Measurements from ENCODE around the gene ANKRD12. TPM values are rescaled to one million over a fixed set of nuclear protein-coding genes. Genes with fewer than 3 reads are reported as not detected.

The ANKRD12 gene
- total RNA-seq, 6 donors from 2014 or later: 32.8 to 80.7 (median 65.6) TPM

DNA sequence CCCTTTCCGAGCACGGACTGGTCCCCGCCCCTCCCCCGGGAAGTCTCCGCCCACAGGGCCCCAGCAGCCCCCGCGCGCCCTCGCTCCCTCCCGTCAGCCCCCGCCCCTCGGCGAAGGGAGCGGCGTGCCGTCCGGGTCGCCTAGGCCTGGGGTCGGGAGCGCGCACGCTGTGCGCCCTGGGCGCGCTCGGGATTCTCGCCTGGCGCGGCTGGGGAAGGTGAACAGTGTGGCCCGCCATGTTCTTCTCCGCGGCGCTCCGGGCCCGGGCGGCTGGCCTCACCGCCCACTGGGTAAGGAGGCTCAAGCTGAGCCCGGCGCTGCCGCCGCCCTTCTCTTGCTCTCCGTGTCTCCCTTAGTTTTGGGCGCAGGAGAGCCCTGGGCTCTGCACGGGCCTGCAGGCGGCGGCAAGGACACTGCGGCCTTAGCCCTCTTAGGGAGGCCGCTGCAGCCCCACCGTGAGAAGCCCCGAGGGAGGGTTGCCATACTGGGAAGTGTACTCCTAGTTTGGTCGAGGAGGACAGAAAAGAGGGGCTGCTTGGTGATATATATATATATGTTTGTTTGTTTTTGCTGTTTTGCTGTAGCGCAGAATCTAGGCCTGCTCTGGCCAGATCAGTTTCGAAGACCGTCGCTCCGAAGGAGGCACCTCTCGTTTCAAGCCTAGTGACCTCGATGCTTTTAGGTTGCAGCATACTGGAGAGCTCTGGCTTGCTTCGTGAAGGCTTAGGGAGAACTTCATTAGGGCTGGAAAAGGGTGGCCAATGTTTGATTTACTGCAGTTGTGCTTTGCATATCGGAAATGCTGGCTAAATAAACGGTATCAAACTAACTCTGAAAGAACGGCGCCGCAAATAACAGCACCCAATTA is 33.8 kb upstream of the ANKRD12 start, which contains the start of gene NDUFV2:
Gene NDUFV2, plus strand, starts transcription at position 192 of the 868 bp plus-strand sequence. Its CDS starts 45 bp downstream, at position 237.
- Histone ChIP-seq H3K36me3 (peaks cover 0 to 3% (median 0%) of the 10 kb centered on the region in 4 donors), H3K27me3 (no peaks in the 10 kb centered on the region), H3K27ac (peak within 1 kb of the TSS; percentile 94 to 98 (median 96)), H3K9me3 (no peaks in the 10 kb centered on the region), H3K4me3 (peak within 1 kb of the TSS; percentile 53 to 70 (median 62)), H3K4me1 (peaks cover 40 to 47% (median 42%) of the 10 kb centered on the region in 4 donors)
- 0 to 5% methylated on average over 15 to 28 of the region's 64 CpGs for WGBS, 2 donors
- ATAC-seq (ENCODE audit: low FRiP score in 2 of 2) (peak; percentile 100), DNase-seq (peak; percentile 98 to 99)
- peak in 3 of 4 donors; percentile 90 to 97 (median 92) for TF ChIP-seq POLR2A (IDR thresholded peaks at IDR 0.05)
- peak; percentile 94 to 95 for TF ChIP-seq POLR2AphosphoS5 (IDR thresholded peaks at IDR 0.05)
- TF ChIP-seq, protein P1, sequence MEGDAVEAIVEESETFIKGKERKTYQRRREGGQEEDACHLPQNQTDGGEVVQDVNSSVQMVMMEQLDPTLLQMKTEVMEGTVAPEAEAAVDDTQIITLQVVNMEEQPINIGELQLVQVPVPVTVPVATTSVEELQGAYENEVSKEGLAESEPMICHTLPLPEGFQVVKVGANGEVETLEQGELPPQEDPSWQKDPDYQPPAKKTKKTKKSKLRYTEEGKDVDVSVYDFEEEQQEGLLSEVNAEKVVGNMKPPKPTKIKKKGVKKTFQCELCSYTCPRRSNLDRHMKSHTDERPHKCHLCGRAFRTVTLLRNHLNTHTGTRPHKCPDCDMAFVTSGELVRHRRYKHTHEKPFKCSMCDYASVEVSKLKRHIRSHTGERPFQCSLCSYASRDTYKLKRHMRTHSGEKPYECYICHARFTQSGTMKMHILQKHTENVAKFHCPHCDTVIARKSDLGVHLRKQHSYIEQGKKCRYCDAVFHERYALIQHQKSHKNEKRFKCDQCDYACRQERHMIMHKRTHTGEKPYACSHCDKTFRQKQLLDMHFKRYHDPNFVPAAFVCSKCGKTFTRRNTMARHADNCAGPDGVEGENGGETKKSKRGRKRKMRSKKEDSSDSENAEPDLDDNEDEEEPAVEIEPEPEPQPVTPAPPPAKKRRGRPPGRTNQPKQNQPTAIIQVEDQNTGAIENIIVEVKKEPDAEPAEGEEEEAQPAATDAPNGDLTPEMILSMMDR (IDR thresholded peaks at IDR 0.05): peak in 1 of 6 experiments; percentile 14
- peak in 1 of 4 donors; percentile 64 for TF ChIP-seq EP300 (IDR thresholded peaks at IDR 0.05)

DNA sequence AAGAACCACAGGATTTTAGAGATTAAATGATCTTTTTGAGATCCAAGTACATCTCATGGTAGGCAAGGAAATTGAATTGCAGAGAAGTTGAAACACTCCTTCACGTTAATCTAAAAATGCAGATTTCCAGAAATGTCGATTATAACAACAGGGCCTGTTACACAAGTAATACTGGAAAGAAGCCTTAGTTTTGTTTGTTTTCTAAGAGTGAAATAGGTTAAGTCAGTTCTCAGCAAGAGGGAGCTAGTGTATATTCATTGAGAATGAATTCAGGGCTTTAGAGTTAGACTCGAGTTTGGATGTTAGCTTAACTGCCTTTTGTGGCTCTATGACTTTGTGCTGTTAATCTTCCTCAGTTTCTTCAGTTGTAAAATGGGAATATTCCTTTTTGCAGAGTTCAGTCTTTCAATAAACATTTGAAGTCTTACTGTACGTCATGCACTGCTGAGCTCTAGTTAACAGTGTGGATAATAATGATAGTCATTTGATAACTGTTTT is 33.2 kb upstream of the ANKRD12 start:
- Histone ChIP-seq H3K4me3 (peak overlapping the region; percentile 42 to 70 (median 62)), H3K36me3 (peaks cover 0 to 3% (median 0%) of the 10 kb centered on the region in 4 donors), H3K27ac (peak overlapping the region; percentile 94 to 98 (median 96)), H3K9me3 (no peaks in the 10 kb centered on the region), H3K4me1 (peaks cover 40 to 54% (median 46%) of the 10 kb centered on the region in 4 donors), H3K27me3 (no peaks in the 10 kb centered on the region)
- 0 to 1% methylated on average over 4 of the region's 4 CpGs for WGBS, 2 donors
- ATAC-seq (ENCODE audit: low FRiP score in 2 of 2) (no peak), DNase-seq (no peak)
- TF ChIP-seq, protein P1 (IDR thresholded peaks at IDR 0.05): peak in 1 of 6 experiments; percentile 33
- TF ChIP-seq POLR2AphosphoS5 (IDR thresholded peaks at IDR 0.05): no peak

DNA sequence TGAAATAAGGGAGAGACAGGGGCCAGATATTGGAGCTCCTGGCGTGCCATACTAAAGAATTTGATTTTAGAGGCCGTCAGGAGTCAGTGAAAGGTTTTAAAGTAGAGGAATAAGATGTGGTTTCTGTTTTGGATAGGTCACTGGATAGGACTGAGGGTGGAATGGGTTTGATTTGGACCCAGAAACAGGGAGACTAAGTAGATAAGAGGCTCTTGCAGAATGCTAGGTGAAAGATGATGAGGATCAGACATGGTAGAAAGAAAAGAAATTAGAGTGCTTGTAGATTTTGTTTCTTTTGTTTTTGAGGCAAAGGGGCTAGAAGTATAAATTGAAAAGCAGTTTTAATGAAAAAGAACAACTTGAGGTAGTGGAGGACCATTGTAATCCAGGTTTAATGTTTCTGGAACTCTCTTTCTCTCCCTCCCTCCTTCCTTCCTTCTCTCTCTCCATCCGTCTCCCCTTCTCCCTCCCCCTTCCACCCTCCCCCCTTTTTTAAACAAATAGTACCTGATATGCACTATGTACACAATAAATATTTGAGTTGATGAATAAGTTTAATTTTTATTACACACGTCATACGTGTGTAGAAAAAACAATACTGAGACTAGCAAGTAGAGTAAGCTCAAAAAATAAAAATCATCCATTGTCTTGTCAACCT is 32.2 kb upstream of the ANKRD12 start:
- 11 to 14% methylated on average over 5 of the region's 5 CpGs for WGBS, 2 donors
- Histone ChIP-seq H3K36me3 (peaks cover 0 to 3% (median 0%) of the 10 kb centered on the region in 4 donors), H3K9me3 (no peaks in the 10 kb centered on the region), H3K27me3 (no peaks in the 10 kb centered on the region), H3K27ac (peak overlapping the region; percentile 94 to 98 (median 96)), H3K4me1 (peaks cover 47 to 64% (median 54%) of the 10 kb centered on the region in 4 donors), H3K4me3 (peak overlapping the region; percentile 42 to 70 (median 62))
- DNase-seq: no peak
- no peak for ATAC-seq (ENCODE audit: low FRiP score in 2 of 2)
- no peak for TF ChIP-seq POLR2AphosphoS5 (IDR thresholded peaks at IDR 0.05)
- no peak for TF ChIP-seq EP300 (IDR thresholded peaks at IDR 0.05)
- TF ChIP-seq, protein P1 (IDR thresholded peaks at IDR 0.05): no peak

DNA sequence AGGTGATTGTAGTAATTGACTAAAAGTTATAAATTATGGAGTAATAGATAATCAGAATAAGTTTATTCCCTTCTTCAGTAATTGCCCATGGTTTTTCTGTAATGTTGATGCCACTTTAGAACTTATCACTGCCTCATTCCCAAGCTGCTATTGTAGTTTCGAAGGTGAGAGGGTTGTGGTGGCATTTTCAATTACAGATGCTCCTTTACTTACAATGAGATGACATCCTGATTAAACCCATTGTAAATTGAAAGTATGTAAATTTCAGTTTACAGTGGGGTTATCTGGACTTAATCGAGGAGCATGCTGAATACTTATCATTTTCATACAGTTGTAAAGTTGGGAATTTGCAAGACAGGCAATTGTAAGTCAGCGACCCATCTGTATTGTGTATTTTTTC is 31.2 kb upstream of the ANKRD12 start:
- DNase-seq: no peak
- Histone ChIP-seq H3K4me3 (peak overlapping the region in 1 of 4 donors; percentile 59), H3K27ac (peak overlapping the region in 2 of 4 donors; percentile 54 to 98), H3K4me1 (peaks cover 58 to 71% (median 63%) of the 10 kb centered on the region in 4 donors), H3K9me3 (no peaks in the 10 kb centered on the region), H3K36me3 (peaks cover 0 to 3% (median 0%) of the 10 kb centered on the region in 4 donors), H3K27me3 (no peaks in the 10 kb centered on the region)
- TF ChIP-seq POLR2AphosphoS5 (IDR thresholded peaks at IDR 0.05) (no peak), EP300 (IDR thresholded peaks at IDR 0.05) (no peak), POLR2A (IDR thresholded peaks at IDR 0.05) (no peak)
- TF ChIP-seq, protein P1 (IDR thresholded peaks at IDR 0.05): no peak
- ATAC-seq (ENCODE audit: low FRiP score in 2 of 2): no peak
- WGBS, 2 donors: 44 to 45% methylated on average over 3 of the region's 3 CpGs

Data from upper lobe of left lung (tissue), 6 donors.